OCI-LY3 (cell line): ENCODE measurements around the gene PALLD.

Experiments
- CTCF ChIP-seq: fragments of 200-600, 300-600 bp; sonication (generic); IDR thresholded peaks from 2 replicates; pipeline ENCODE4 v1.5.1; 2014; ENCODE audit warnings: antibody characterized with exemption, low read length, low read depth
- EZH2phosphoT487 ChIP-seq: fragments of 200-600 bp; shearing (Covaris generic); IDR thresholded peaks from 2 replicates; pipeline ENCODE4 v1.6.1; 2018; ENCODE audit warnings: antibody characterized with exemption, mixed run types, low read depth

GRCh38 chr4:168797194-168797593, 300.3 kb downstream of the PALLD start:
- TF ChIP-seq CTCF (no peak), EZH2phosphoT487 (no peak)
